NT2/D1 (cell line): ENCODE data around the gene FBXL4.

Source experiments
- DNase-seq: peaks from one replicate; pipeline ENCODE4 v3.0.0-alpha.2; 2011; ENCODE audit warnings: low read depth, low spot score
- H3K27me3 ChIP-seq: 2 replicates; pipeline ENCODE4 v1.6.0; 2011; ENCODE audit warnings: mild to moderate bottlenecking; ENCODE audit not compliant: insufficient read length, insufficient read depth
- H3K36me3 ChIP-seq: 2 replicates; pipeline ENCODE4 v1.6.1; 2011; ENCODE audit warnings: mild to moderate bottlenecking, low read length, mixed read lengths; ENCODE audit not compliant: insufficient read depth, insufficient read length
- H3K4me1 ChIP-seq: 2 replicates; pipeline ENCODE4 v1.5.1; 2011; ENCODE audit not compliant: insufficient read depth, insufficient read length
- H3K4me3 ChIP-seq: 2 replicates; pipeline ENCODE4 v1.5.1; 2011; ENCODE audit warnings: low read depth; ENCODE audit not compliant: insufficient read length
- H3K9ac ChIP-seq: 2 replicates; pipeline ENCODE4 v1.6.0; 2011; ENCODE audit warnings: low read depth; ENCODE audit not compliant: insufficient read length
- H3K9me3 ChIP-seq: 2 replicates; pipeline ENCODE4 v1.5.1; 2011; ENCODE audit warnings: mild to moderate bottlenecking, low read length; ENCODE audit not compliant: insufficient read depth
- SUZ12 ChIP-seq: IDR thresholded peaks from 2 replicates; pipeline ENCODE4 v1.6.1; 2011; ENCODE audit not compliant: insufficient read length, insufficient read depth; ENCODE audit errors: extremely low read depth
- YY1 ChIP-seq: IDR thresholded peaks from 2 replicates; pipeline ENCODE4 v1.6.1; 2011; ENCODE audit not compliant: insufficient read length, insufficient read depth
- ZNF274 ChIP-seq: IDR thresholded peaks from 2 replicates; pipeline ENCODE4 v1.6.1; 2011; ENCODE audit warnings: mild to moderate bottlenecking, low read depth, low read length

Gene FBXL4

DNA sequence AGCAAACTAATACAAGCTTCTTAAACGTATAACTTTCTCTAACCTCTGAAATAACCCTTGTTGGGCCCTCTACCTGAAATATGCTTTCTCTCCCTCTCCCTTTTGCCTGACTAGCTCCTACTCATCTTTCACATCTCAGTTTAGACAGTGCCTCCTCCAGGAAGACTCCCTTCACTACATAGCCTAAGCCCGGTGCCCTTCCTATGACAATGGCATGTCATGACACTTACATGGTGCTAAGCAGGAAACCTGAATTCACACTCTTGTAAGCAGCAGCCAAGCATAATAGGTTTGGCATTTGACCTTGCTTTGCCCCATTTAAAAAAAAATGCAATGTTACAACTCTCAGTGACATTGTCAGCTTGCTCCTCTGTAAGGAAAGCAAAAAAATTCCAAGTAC, 33.1 kb upstream of the FBXL4 start:
- no peak for DNase-seq
- Histone ChIP-seq H3K36me3 (no peaks in the 10 kb centered on the region), H3K4me1 (no peaks in the 10 kb centered on the region), H3K9ac (no peak overlapping the region), H3K4me3 (no peak overlapping the region), H3K9me3 (no peaks in the 10 kb centered on the region), H3K27me3 (no peaks in the 10 kb centered on the region)
- TF ChIP-seq ZNF274 (no peak), YY1 (no peak), SUZ12 (no peak)

DNA sequence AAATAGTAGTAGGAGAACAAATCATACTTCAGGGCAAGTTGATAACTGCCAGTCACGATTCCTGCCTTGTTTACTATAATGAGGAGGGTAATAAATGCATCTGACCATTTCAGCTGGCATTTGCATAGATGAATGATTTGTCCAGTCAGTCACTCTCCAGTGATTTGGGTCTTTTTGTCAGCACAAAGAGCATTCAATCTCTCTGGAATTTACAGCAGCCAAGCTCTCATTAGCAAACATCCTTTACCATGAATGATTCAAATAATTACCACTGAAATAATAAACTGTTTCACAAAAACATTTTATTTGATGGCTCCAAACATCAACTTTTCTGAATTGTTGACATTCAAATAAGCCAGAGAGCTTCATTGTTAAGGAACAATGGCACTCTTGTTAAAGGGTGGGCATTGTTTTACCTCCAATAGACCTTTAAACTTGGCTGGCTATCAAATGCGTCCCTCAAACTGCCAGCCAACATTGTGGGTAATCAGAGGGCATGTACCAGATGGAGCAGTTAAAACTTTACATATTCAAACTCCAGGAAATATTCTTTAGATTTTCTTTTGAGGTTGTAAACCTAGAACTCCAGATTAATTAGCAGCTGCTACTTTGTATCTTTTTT, 30.0 kb upstream of the FBXL4 start:
- Histone ChIP-seq H3K4me3 (no peak overlapping the region), H3K36me3 (no peaks in the 10 kb centered on the region), H3K9me3 (no peaks in the 10 kb centered on the region), H3K4me1 (no peaks in the 10 kb centered on the region), H3K27me3 (no peaks in the 10 kb centered on the region), H3K9ac (no peak overlapping the region)
- no peak for DNase-seq
- TF ChIP-seq ZNF274 (no peak), SUZ12 (no peak), YY1 (no peak)

DNA sequence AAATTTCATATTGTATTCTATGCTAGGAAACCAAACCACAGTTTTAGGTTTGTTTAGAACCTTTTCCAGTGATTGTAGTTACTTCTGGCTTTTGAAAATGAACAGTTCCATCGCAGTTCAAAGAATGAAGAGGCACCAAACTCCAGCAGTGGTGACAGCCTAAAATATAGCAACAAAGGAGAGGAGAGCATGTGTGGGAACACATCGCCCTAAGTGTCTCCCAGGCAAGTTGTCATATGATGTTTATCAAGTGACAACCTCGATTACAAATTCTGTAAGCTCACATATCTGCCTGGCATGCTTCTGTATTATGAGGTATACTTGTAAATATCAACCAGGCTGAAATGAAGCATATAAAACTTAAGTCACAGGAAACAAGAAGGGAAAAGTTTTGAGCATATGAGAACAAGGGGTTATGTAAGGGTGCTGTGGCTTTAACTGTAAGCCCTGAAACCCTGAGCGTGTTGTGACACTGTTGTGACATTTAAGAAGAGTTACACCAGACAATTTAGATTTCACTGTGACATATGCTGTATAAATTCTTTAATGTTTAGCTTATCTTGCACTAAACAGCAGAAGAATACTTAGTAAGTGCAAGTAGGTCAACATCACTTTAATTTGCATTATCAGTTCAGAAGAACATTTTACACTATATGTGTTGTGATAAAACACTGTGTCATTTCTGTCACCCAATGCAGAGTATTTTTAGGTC, 29.1 kb upstream of the FBXL4 start:
- TF ChIP-seq SUZ12 (no peak), YY1 (no peak), ZNF274 (no peak)
- Histone ChIP-seq H3K9me3 (no peaks in the 10 kb centered on the region), H3K36me3 (no peaks in the 10 kb centered on the region), H3K4me1 (no peaks in the 10 kb centered on the region), H3K9ac (no peak overlapping the region), H3K27me3 (no peaks in the 10 kb centered on the region), H3K4me3 (no peak overlapping the region)
- DNase-seq: no peak

DNA sequence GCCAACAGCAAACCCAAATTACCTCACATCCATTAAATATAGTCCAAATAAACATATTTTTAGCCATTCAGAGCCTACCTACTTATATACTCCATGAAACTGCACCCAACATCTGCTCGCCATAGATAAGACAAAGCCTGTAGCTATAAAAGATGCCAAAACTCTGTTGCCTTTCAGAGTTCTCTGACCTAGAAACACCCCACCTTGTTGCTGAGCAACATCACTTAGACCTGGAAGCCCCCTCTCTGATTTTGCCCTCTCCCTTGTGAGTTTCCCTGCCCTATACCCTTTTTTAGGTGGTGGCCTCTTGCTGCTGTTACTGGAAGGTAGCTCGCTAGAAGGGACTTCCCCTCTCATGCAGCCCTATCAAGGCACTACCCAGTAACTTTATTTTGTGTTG, 27.7 kb upstream of the FBXL4 start:
- H3K36me3 ChIP-seq: no peaks in the 10 kb centered on the region
- H3K4me3 ChIP-seq: no peak overlapping the region
- H3K27me3 ChIP-seq: no peaks in the 10 kb centered on the region
- no peaks in the 10 kb centered on the region for H3K4me1 ChIP-seq
- no peak for TF ChIP-seq ZNF274
- TF ChIP-seq SUZ12: no peak
- no peak for TF ChIP-seq YY1
- H3K9me3 ChIP-seq: no peaks in the 10 kb centered on the region
- no peak overlapping the region for H3K9ac ChIP-seq
- no peak for DNase-seq

DNA sequence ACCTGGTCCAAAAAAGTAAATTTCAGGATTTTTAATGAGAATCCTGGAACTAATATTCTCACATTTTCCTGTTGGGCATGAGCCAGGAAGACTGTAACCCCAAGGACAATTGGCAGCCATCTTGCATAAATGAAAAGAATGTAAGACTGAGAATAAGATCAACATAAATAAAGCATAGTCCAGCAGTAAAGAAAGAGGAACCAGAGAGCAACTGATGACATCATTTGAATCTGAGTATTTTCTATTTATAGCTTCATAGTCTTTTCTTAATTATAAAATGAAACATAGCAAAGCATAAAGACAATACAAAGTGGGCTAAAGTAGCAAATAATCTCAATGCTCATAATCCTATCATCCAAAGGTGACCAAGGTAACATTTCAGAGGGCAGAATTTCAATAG, 26.6 kb upstream of the FBXL4 start:
- no peak for DNase-seq
- Histone ChIP-seq H3K4me1 (no peaks in the 10 kb centered on the region), H3K36me3 (no peaks in the 10 kb centered on the region), H3K9me3 (no peaks in the 10 kb centered on the region), H3K4me3 (no peak overlapping the region), H3K27me3 (no peaks in the 10 kb centered on the region), H3K9ac (no peak overlapping the region)
- TF ChIP-seq ZNF274 (no peak), YY1 (no peak), SUZ12 (no peak)

DNA sequence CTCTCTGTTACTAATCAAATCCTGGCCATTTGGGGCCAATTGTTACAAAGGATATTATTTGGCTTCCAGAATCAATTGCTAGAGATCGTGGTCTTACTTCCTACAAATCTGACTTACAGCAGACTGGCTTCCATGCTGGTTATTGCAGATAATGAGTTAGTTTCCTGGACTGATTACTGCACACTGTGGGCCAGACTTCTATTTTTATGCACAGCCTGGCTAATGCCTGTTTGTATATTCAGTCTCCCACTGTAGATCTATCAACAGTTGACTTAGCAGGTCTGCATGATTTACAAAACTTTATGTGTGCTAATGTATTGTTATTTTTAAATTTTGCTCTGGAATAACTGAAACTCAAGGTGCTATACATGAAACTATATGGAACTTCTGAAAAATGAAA, 25.8 kb upstream of the FBXL4 start:
- Histone ChIP-seq H3K36me3 (no peaks in the 10 kb centered on the region), H3K9me3 (no peaks in the 10 kb centered on the region), H3K4me1 (no peaks in the 10 kb centered on the region), H3K27me3 (no peaks in the 10 kb centered on the region), H3K4me3 (no peak overlapping the region), H3K9ac (no peak overlapping the region)
- DNase-seq: no peak
- no peak for TF ChIP-seq ZNF274
- TF ChIP-seq SUZ12: no peak
- TF ChIP-seq YY1: no peak

DNA sequence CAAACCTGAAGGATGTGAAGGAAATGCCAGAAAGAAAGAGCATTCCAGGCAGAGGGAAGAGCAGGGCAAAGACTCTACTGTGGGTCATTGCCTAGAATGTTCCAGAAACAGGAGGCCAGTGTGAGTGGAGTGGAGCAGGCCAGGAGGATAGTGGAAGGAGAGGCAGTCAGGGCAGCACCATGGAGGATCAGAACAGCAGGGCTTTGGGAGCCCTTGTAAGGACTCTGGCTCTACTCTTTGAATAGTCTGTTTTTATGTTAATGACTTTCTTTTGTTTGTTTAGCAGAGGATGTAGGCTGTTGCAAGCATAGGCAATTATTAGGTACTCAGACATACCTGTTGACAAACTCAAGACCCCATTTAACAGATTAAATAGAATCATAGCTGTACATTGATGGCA, 23.6 kb upstream of the FBXL4 start:
- TF ChIP-seq YY1 (no peak), ZNF274 (no peak), SUZ12 (no peak)
- Histone ChIP-seq H3K9me3 (no peaks in the 10 kb centered on the region), H3K4me1 (no peaks in the 10 kb centered on the region), H3K9ac (no peak overlapping the region), H3K4me3 (no peak overlapping the region), H3K36me3 (no peaks in the 10 kb centered on the region), H3K27me3 (no peaks in the 10 kb centered on the region)
- no peak for DNase-seq
